CD14-positive monocyte (primary cell): ENCODE measurements around the gene CTNNA2. TPM values are rescaled to one million over a fixed set of nuclear protein-coding genes. Genes with fewer than 3 reads are reported as not detected.

Experiments used
- DNase-seq, 3 donors: peaks; one replicate each; pipeline ENCODE4 v3.0.0-alpha.2; 2011 to 2022
- H2AFZ ChIP-seq: 2 replicates; pipeline ENCODE4 v1.6.0; 2012; ENCODE audit warnings: mild to moderate bottlenecking, low read depth, low read length, inconsistent platforms; ENCODE audit not compliant: insufficient read depth, poor library complexity, severe bottlenecking
- H3K27ac ChIP-seq, 2 donors: 1 replicate in 1 of 2; 2 replicates in 1 of 2; pipeline ENCODE4 v1.5.1; 2012 to 2013; ENCODE audit warnings: low read length in 2 of 2, control low read depth in 1 of 2, inconsistent platforms in 1 of 2, low read depth in 1 of 2, mild to moderate bottlenecking in 1 of 2
- H3K27me3 ChIP-seq, 2 donors: one replicate each; pipeline versions ENCODE4 v1.6.0 to v1.6.1; 2011 to 2013; ENCODE audit warnings: low read length in 2 of 2; ENCODE audit not compliant: control insufficient read depth in 2 of 2, insufficient read depth in 2 of 2
- H3K36me3 ChIP-seq, 2 donors: replicated peaks in 1 of 2; 1 replicate in 1 of 2; 2 replicates in 1 of 2; pipeline versions ENCODE4 v1.5.1 to v1.6.1; 2012 to 2013; ENCODE audit warnings: low read length in 2 of 2, control low read depth in 1 of 2, inconsistent platforms in 1 of 2, mild to moderate bottlenecking in 1 of 2; ENCODE audit not compliant: insufficient read depth in 2 of 2, control insufficient read depth in 1 of 2
- H3K4me1 ChIP-seq, 2 donors: 1 replicate in 1 of 2; 2 replicates in 1 of 2; pipeline versions ENCODE4 v1.5.1 to v1.6.1; 2012 to 2013; ENCODE audit warnings: low read length in 2 of 2, control low read depth in 1 of 2, inconsistent platforms in 1 of 2, mild to moderate bottlenecking in 1 of 2, moderate library complexity in 1 of 2; ENCODE audit not compliant: insufficient read depth in 2 of 2, control insufficient read depth in 1 of 2
- H3K4me2 ChIP-seq: replicated peaks from 2 replicates; pipeline ENCODE3; 2012; ENCODE audit warnings: low read length, moderate library complexity, mild to moderate bottlenecking; ENCODE audit not compliant: poor library complexity, severe bottlenecking; ENCODE audit errors: extremely low read depth
- H3K4me3 ChIP-seq, 3 experiments: fragments of 200-600 bp in 1 of 3; sonication (generic) in 1 of 3; replicated peaks in 1 of 3; 1 replicate in 2 of 3; 2 replicates in 1 of 3; pipeline ENCODE4 v1.5.1; 2011 to 2013; ENCODE audit warnings: low read length in 3 of 3, mild to moderate bottlenecking in 3 of 3, control low read depth in 2 of 3, low read depth in 2 of 3, inconsistent platforms in 1 of 3, moderate library complexity in 1 of 3
- H3K79me2 ChIP-seq: 2 replicates; pipeline ENCODE4 v1.6.0; 2012; ENCODE audit warnings: mild to moderate bottlenecking, control low read depth, inconsistent platforms, low read length, moderate library complexity; ENCODE audit not compliant: insufficient read depth
- H3K9ac ChIP-seq: 2 replicates; pipeline ENCODE4 v1.6.0; 2017; ENCODE audit warnings: low read length, mild to moderate bottlenecking; ENCODE audit not compliant: insufficient read depth, poor library complexity, severe bottlenecking
- H3K9me3 ChIP-seq, 2 donors: replicated peaks in 1 of 2; 1 replicate in 1 of 2; 2 replicates in 1 of 2; pipeline versions ENCODE4 v1.5.1 to v1.6.1; 2012 to 2013; ENCODE audit warnings: low read length in 2 of 2, control low read depth in 1 of 2; ENCODE audit not compliant: control insufficient read depth in 1 of 2, insufficient read depth in 1 of 2
- H4K20me1 ChIP-seq: 2 replicates; pipeline ENCODE4 v1.6.0; 2012; ENCODE audit warnings: mild to moderate bottlenecking, low read length, control low read depth, moderate library complexity; ENCODE audit not compliant: insufficient read depth
- H3K27ac Mint-ChIP-seq, 7 donors: one replicate each; pipeline ENCODE4 v1.8.0; 2020; ENCODE audit warnings: mild to moderate bottlenecking in 7 of 7, mixed read lengths in 7 of 7, moderate library complexity in 6 of 7, inconsistent platforms in 2 of 7
- H3K27me3 Mint-ChIP-seq, 3 donors: one replicate each; pipeline ENCODE4 v1.8.0; 2021 to 2022; ENCODE audit warnings: low read depth in 3 of 3, mild to moderate bottlenecking in 3 of 3, mixed read lengths in 3 of 3, moderate library complexity in 3 of 3, inconsistent platforms in 1 of 3
- H3K36me3 Mint-ChIP-seq, 2 donors: one replicate each; pipeline ENCODE4 v1.8.0; 2020; ENCODE audit warnings: mixed read lengths in 2 of 2, inconsistent platforms in 1 of 2, mild to moderate bottlenecking in 1 of 2
- H3K4me1 Mint-ChIP-seq: one replicate; pipeline ENCODE4 v1.8.0; 2020; ENCODE audit warnings: mild to moderate bottlenecking, mixed read lengths
- H3K4me3 Mint-ChIP-seq, 2 donors: one replicate each; pipeline ENCODE4 v1.8.0; 2020; ENCODE audit warnings: mild to moderate bottlenecking in 2 of 2, mixed read lengths in 2 of 2, moderate library complexity in 1 of 2
- H3K9me3 Mint-ChIP-seq, 7 donors: one replicate each; pipeline ENCODE4 v1.8.0; 2020 to 2022; ENCODE audit warnings: mixed read lengths in 7 of 7, mild to moderate bottlenecking in 6 of 7, moderate library complexity in 6 of 7, inconsistent platforms in 2 of 7
- CTCF ChIP-seq: fragments of 200-600 bp; IDR thresholded peaks from one replicate; pipeline ENCODE4 v1.8.0; 2022; ENCODE audit warnings: antibody characterized with exemption, mild to moderate bottlenecking
- WGBS: methylation state at CpG from one replicate; pipeline ENCODE4 v1.1.5; 2013; ENCODE audit warnings: missing lambda C conversion rate; ENCODE audit not compliant: insufficient coverage; 5-methylcytosine and 5-hydroxymethylcytosine counted together
- intact Hi-C, 2 donors: fragments of 100-400 bp; cut with micrococcal nuclease; formaldehyde crosslinking; loops; one replicate each; pipeline versions ENCODE4 v1.15.0 to v1.15.1; 2023
- polyA plus RNA-seq, 3 donors: library from polyadenylated mRNA; depleted of rRNA in 1 of 3; unstranded in 2 of 3; stranded (reverse) in 1 of 3; fragments of 300-500 nt in 2 of 3; fragments of >200 nt in 1 of 3; fragmentation: Illumina TruSeq in 2 of 3; gene quantifications; 1 replicate in 2 of 3; 2 replicates in 1 of 3; pipeline ENCODE4 v1.2.3, GENCODE V29; 2012 to 2021

The CTNNA2 gene
- polyA plus RNA-seq, 3 donors, result not detected

- DNase-seq, result no peak
- Histone ChIP-seq H3K4me1 (no peaks in the 10 kb centered on the region), H3K27ac (no peak overlapping the region), H3K27me3 (no peaks in the 10 kb centered on the region), H2AFZ (no peak overlapping the region), H3K9me3 (peaks cover 0 to 3% of the 10 kb centered on the region in 2 donors), H4K20me1 (no peaks in the 10 kb centered on the region), H3K4me2 (no peak overlapping the region), H3K79me2 (no peaks in the 10 kb centered on the region), H3K36me3 (no peaks in the 10 kb centered on the region), H3K9ac (no peak overlapping the region), H3K4me3 (no peak overlapping the region)
- no CpG with 5 or more reads among the region's 5 CpGs for WGBS
- no peak overlapping the region for H3K27ac Mint-ChIP-seq
- H3K9me3 Mint-ChIP-seq, result peaks cover 0 to 5% (median 3%) of the 10 kb centered on the region in 7 donors
- no peaks in the 10 kb centered on the region for H3K4me1 Mint-ChIP-seq
- peaks cover 0 to 3% (median 0%) of the 10 kb centered on the region in 3 donors for H3K27me3 Mint-ChIP-seq
- TF ChIP-seq CTCF, result no peak
- H3K36me3 Mint-ChIP-seq, result no peaks in the 10 kb centered on the region
- intact Hi-C loops, result no loop called here
- H3K4me3 Mint-ChIP-seq, result no peak overlapping the region
These were observed 946.2 kb downstream of the CTNNA2 start for GRCh38 chr2:80459028-80459427.

- Histone ChIP-seq H3K79me2 (no peaks in the 10 kb centered on the region), H3K27me3 (no peaks in the 10 kb centered on the region), H3K9ac (no peak overlapping the region), H3K36me3 (no peaks in the 10 kb centered on the region), H3K4me1 (no peaks in the 10 kb centered on the region), H3K27ac (no peak overlapping the region), H3K4me3 (no peak overlapping the region), H3K4me2 (no peak overlapping the region), H2AFZ (no peak overlapping the region), H4K20me1 (no peaks in the 10 kb centered on the region), H3K9me3 (no peaks in the 10 kb centered on the region)
- DNase-seq, result no peak
- H3K4me3 Mint-ChIP-seq, result no peak overlapping the region
- peaks cover 0 to 3% (median 0%) of the 10 kb centered on the region in 3 donors for H3K27me3 Mint-ChIP-seq
- TF ChIP-seq CTCF, result no peak
- no peaks in the 10 kb centered on the region for H3K4me1 Mint-ChIP-seq
- H3K36me3 Mint-ChIP-seq, result no peaks in the 10 kb centered on the region
- H3K27ac Mint-ChIP-seq, result no peak overlapping the region
- intact Hi-C loops, result no loop called here
- WGBS, result 60% methylated on average over 1 of the region's 3 CpGs
- H3K9me3 Mint-ChIP-seq, result peaks cover 0 to 4% (median 2%) of the 10 kb centered on the region in 7 donors
These were observed 948.8 kb downstream of the CTNNA2 start for GRCh38 chr2:80461505-80462197.
